Neural progenitor cell (in vitro differentiated cells): Measurements from ENCODE around the gene PRLH.

Experiments used
- EZH2 ChIP-seq: fragments of 200-600 bp; sonication (generic); IDR thresholded peaks from 2 replicates; pipeline ENCODE4 v1.6.1; 2017; ENCODE audit warnings: antibody characterized with exemption, mild to moderate bottlenecking, moderate library complexity
- EZH2phosphoT487 ChIP-seq: fragments of 200-600 bp; sonication (generic); IDR thresholded peaks from 2 replicates; pipeline ENCODE4 v1.6.1; 2017; ENCODE audit warnings: antibody characterized with exemption
- TF ChIP-seq, protein P1 (sequence below): fragments of 200-600 bp; sonication (generic); IDR thresholded peaks from 2 replicates; pipeline ENCODE4 v1.5.1; 2017; ENCODE audit warnings: antibody characterized with exemption, mild to moderate bottlenecking

DNA sequence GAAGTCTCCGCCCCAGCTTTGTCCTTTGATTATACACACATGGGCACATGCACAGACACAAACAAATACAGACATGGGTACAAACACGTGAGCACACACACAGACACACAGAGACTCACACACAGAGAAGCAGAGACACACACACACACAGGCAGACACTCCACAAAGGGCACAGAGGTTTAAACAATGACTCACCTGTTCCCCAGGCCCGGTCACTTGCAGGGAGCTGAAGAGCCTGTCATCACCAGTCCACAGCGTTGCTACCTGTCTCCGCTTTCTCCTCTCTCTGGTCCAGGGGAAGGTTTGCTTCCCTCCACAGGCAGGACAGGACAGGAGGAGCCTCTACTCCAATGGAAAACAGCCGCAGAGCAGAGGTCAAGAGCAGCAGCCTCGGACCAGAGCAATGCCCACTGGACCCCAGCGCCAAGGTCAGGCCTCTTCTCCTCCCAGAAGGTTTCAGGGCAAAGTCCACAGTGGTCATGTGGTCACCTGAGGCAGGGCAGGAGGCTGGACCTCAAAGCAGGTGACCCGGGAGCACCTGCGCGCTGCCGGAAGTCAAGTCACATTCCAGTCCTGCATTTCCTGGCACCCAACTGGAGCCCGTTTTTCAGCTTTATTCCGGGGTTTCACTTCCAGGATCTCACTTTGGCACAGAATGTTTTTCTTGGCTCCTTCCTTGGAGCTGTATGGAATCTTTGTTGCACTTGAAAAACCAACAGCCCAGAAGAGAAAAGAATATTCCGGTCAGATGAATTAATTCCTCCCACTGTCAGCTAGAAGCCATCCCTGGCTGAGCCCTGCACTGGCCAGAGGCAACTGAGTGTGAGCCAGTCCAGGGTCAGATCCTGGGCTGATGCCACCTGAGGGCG, 24.1 kb downstream of the PRLH start, which contains the start of gene RAB17:
- TF ChIP-seq, protein P1, sequence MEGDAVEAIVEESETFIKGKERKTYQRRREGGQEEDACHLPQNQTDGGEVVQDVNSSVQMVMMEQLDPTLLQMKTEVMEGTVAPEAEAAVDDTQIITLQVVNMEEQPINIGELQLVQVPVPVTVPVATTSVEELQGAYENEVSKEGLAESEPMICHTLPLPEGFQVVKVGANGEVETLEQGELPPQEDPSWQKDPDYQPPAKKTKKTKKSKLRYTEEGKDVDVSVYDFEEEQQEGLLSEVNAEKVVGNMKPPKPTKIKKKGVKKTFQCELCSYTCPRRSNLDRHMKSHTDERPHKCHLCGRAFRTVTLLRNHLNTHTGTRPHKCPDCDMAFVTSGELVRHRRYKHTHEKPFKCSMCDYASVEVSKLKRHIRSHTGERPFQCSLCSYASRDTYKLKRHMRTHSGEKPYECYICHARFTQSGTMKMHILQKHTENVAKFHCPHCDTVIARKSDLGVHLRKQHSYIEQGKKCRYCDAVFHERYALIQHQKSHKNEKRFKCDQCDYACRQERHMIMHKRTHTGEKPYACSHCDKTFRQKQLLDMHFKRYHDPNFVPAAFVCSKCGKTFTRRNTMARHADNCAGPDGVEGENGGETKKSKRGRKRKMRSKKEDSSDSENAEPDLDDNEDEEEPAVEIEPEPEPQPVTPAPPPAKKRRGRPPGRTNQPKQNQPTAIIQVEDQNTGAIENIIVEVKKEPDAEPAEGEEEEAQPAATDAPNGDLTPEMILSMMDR, result no peak
- no peak for TF ChIP-seq EZH2
- no peak for TF ChIP-seq EZH2phosphoT487
